ENCODE data around the gene UBR3.

DNA sequence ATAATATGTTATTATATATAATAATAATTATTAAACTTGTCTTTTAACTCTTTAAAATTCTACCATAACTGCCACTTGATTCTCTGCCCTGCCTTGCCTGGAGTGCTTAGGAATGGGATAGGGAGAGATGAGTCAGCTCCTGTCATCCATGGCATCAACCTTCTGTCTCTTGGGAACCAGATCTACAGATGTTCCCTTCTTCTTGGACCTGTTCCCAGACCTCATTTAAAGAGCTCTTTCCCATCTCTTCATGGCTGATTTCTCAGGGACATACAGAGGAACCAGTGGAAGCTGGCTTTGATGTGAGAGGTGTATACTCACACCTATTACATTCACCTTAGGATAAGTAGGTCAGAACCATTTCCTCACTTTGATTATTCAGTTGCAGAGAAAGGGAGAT lies 195.4 kb downstream of the UBR3 start:
- TF ChIP-seq, protein P1, sequence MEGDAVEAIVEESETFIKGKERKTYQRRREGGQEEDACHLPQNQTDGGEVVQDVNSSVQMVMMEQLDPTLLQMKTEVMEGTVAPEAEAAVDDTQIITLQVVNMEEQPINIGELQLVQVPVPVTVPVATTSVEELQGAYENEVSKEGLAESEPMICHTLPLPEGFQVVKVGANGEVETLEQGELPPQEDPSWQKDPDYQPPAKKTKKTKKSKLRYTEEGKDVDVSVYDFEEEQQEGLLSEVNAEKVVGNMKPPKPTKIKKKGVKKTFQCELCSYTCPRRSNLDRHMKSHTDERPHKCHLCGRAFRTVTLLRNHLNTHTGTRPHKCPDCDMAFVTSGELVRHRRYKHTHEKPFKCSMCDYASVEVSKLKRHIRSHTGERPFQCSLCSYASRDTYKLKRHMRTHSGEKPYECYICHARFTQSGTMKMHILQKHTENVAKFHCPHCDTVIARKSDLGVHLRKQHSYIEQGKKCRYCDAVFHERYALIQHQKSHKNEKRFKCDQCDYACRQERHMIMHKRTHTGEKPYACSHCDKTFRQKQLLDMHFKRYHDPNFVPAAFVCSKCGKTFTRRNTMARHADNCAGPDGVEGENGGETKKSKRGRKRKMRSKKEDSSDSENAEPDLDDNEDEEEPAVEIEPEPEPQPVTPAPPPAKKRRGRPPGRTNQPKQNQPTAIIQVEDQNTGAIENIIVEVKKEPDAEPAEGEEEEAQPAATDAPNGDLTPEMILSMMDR (IDR thresholded peaks at IDR 0.05; ENCODE audit: low read depth, low read length) = no peak
- TF ChIP-seq EZH2phosphoT487 (IDR thresholded peaks at IDR 0.05; ENCODE audit: low read depth) = no peak

Data from OCI-LY3 (cell line).